Esophagus (tissue), 2 donors: Measurements from ENCODE around the gene PDE8A. TPM values are rescaled to one million over a fixed set of nuclear protein-coding genes. Genes with fewer than 3 reads are reported as not detected.
A peak's percentile ranks its signal among the peaks of the same experiment; 100 is the strongest.
"Not testable (repeated sequence)": the region's sequence is repeated elsewhere in the genome, so short reads cannot be mapped to it uniquely, and the experiment has no call there.

ENCODE experiments used
- H3K27ac ChIP-seq, 2 donors: one replicate each; pipeline ENCODE4 v1.5.1; 2013; ENCODE audit warnings: low read depth in 2 of 2, mild to moderate bottlenecking in 2 of 2, inconsistent platforms in 1 of 2, low read length in 1 of 2, moderate library complexity in 1 of 2
- H3K27me3 ChIP-seq, 2 donors: one replicate each; pipeline ENCODE4 v1.6.1; 2013; ENCODE audit warnings: low read length in 2 of 2, control low read depth in 1 of 2, mild to moderate bottlenecking in 1 of 2; ENCODE audit not compliant: insufficient read depth in 2 of 2, control insufficient read depth in 1 of 2
- H3K36me3 ChIP-seq, 2 donors: one replicate each; pipeline ENCODE4 v1.6.1; 2013; ENCODE audit warnings: low read length in 1 of 2; ENCODE audit not compliant: control insufficient read depth in 2 of 2, insufficient read depth in 2 of 2
- H3K4me1 ChIP-seq, 2 donors: one replicate each; pipeline ENCODE4 v1.6.1; 2013; ENCODE audit warnings: low read length in 1 of 2; ENCODE audit not compliant: control insufficient read depth in 2 of 2, insufficient read depth in 2 of 2
- H3K4me3 ChIP-seq, 2 donors: one replicate each; pipeline ENCODE4 v1.5.1; 2013; ENCODE audit warnings: low read length in 2 of 2, mild to moderate bottlenecking in 2 of 2, low read depth in 1 of 2, moderate library complexity in 1 of 2
- H3K9me3 ChIP-seq, 2 donors: one replicate each; pipeline ENCODE4 v1.6.1; 2013; ENCODE audit warnings: mild to moderate bottlenecking in 2 of 2, low read depth in 1 of 2, low read length in 1 of 2, moderate library complexity in 1 of 2; ENCODE audit not compliant: control insufficient read depth in 2 of 2, insufficient read depth in 1 of 2
- WGBS, 2 donors: extraction: QIAGEN DNeasy Blood & Tissue Kit; methylation state at CpG; one replicate each; pipeline ENCODE4 v1.1.7; 2013; 5-methylcytosine and 5-hydroxymethylcytosine counted together
- polyA plus RNA-seq, 2 donors: library from polyadenylated mRNA; stranded (reverse); fragments of 200-250 nt; gene quantifications; one replicate each; pipeline ENCODE4 v1.2.3, GENCODE V29; 2013
- donor health status: healthy with polysubstance abuse.
- donor health status: Bipolar disorder and iron deficiency.

The PDE8A gene
- polyA plus RNA-seq, 2 donors: 6.6 to 10.1 TPM

- H3K4me3 ChIP-seq, H3K4me1 ChIP-seq: not testable (repeated sequence)
- 94 to 97% methylated on average over 9 of the region's 9 CpGs for WGBS, 2 donors
These were observed 5.7 kb downstream of the PDE8A start for GRCh38 chr15:84987351-84987750.

DNA sequence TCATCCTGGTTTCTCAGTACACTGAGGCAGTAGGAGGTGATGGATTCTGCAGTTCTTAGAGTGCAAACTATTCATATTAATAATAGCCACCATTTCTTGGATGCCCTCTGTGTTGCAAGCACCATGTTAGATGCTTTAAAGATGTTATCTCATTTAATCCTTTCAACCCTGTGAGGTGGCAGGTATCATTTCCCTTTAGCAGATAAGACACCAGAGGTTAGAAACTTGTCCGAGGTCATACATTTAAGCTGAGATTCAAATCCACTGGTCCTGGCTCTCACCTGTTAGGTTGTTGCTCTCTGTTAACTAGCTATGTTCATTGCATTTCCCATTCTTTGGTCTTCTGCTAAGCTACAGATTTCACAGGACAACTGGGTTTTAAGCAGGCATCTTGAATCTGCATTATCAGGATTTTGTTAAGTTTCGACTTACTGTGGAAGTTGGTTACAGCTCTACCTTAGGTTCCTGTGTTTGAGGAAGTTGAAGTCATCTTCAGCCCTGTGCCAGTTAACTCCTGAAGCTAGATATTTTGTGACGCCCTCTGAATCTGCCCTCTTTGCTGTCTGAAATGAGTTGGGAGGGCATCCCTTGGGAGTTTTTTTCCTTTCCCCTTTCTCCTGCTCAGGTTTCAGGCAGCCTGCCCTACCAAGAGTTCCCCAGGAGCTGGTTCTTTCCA is 6.4 kb downstream of the PDE8A start:
- no peaks in the 10 kb centered on the region for H3K9me3 ChIP-seq
- no peaks in the 10 kb centered on the region for H3K27me3 ChIP-seq
- H3K4me1 ChIP-seq: peaks cover 3% of the 10 kb centered on the region in 2 donors
- no peaks in the 10 kb centered on the region for H3K36me3 ChIP-seq
- 80 to 86% methylated on average over 3 of the region's 3 CpGs for WGBS, 2 donors
- H3K4me3 ChIP-seq: no peak overlapping the region
- H3K27ac ChIP-seq: peak overlapping the region in 1 of 2 donors; percentile 42

More at GRCh38 chr15:84987351-84987750, 5.7 kb downstream of the PDE8A start:
- not testable (repeated sequence) for H3K36me3 ChIP-seq, H3K27me3 ChIP-seq, H3K9me3 ChIP-seq, H3K27ac ChIP-seq

- H3K27ac ChIP-seq: no peak overlapping the region
- 67 to 71% methylated on average over 2 of the region's 2 CpGs for WGBS, 2 donors
- H3K9me3 ChIP-seq: no peaks in the 10 kb centered on the region
- no peak overlapping the region for H3K4me3 ChIP-seq
- H3K27me3 ChIP-seq: no peaks in the 10 kb centered on the region
- peaks cover 3% of the 10 kb centered on the region in 2 donors for H3K4me1 ChIP-seq
- no peaks in the 10 kb centered on the region for H3K36me3 ChIP-seq
These were observed 7.4 kb downstream of the PDE8A start for GRCh38 chr15:84988909-84989644.

DNA sequence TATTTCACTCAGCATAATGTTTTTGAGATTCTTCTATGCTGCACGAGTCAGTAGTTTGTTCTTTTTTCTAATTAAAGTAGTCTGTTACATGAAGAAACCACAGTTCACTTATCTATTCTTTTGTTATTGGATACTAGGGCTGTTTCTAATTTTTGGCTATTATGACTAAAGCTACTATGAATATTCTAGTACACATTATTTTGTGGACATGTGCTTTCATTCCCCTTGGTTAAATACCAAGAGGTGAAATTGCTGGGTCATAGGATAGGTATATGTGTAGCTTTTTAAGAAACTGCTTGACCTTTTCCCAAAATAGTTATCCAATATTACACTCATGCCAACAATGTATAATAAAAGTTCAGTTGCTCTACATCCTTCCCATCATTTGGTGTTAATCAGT is 8.9 kb downstream of the PDE8A start:
- no peak overlapping the region for H3K4me3 ChIP-seq
- H3K27me3 ChIP-seq: no peaks in the 10 kb centered on the region
- no peak overlapping the region for H3K27ac ChIP-seq
- no peaks in the 10 kb centered on the region for H3K36me3 ChIP-seq
- no peaks in the 10 kb centered on the region for H3K9me3 ChIP-seq
- WGBS, 2 donors: 73 to 74% methylated on average over 1 of the region's 1 CpG
- peaks cover 3% of the 10 kb centered on the region in 2 donors for H3K4me1 ChIP-seq

DNA sequence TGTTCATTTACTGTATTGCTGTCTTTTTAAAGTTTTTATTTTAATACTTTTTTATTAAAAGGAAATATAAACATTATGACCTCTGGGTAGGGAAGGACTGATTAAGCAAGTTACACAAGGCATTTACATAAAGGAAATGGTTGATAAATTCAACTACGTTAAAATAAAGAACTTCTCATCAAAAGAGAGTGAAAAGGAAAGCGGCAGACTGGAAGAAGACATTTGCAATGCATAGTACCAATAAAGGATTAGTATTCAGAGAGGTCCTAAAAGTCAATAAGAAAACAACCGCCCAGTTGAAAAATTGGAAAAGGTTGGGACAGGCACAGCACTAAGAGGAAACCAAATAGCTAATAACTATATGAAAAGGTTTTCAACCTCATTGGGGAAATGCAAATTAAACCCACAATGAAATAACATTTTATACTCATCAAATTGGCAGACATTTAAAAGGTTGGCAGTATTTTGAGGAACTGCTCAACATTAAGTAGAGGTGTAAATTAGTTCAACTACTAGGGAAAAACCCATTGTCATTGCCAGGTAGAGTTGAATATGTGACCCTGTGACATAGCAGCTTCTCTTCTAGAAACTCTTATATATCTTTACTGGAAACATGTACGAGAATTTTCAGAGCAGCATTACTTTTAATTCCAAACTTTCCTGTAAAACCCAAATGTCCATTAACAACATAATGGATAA is 9.5 kb downstream of the PDE8A start:
- 77 to 83% methylated on average over 4 of the region's 4 CpGs for WGBS, 2 donors
- Histone ChIP-seq H3K9me3 (no peaks in the 10 kb centered on the region), H3K4me1 (peaks cover 3% of the 10 kb centered on the region in 2 donors), H3K27ac (no peak overlapping the region), H3K27me3 (no peaks in the 10 kb centered on the region), H3K4me3 (no peak overlapping the region), H3K36me3 (no peaks in the 10 kb centered on the region)

- Histone ChIP-seq H3K4me3 (no peak overlapping the region), H3K4me1 (peaks cover 3% of the 10 kb centered on the region in 2 donors), H3K36me3 (no peaks in the 10 kb centered on the region), H3K9me3 (no peaks in the 10 kb centered on the region), H3K27ac (peak overlapping the region in 1 of 2 donors; percentile 33), H3K27me3 (no peaks in the 10 kb centered on the region)
- WGBS, 2 donors: 66 to 67% methylated on average over 4 of the region's 4 CpGs
These were observed 10.7 kb downstream of the PDE8A start for GRCh38 chr15:84992157-84992944.

- H3K4me1 ChIP-seq: peaks cover 0 to 3% of the 10 kb centered on the region in 2 donors
- no peaks in the 10 kb centered on the region for H3K36me3 ChIP-seq
These were observed 14.4 kb downstream of the PDE8A start for GRCh38 chr15:84996055-84996454.

DNA sequence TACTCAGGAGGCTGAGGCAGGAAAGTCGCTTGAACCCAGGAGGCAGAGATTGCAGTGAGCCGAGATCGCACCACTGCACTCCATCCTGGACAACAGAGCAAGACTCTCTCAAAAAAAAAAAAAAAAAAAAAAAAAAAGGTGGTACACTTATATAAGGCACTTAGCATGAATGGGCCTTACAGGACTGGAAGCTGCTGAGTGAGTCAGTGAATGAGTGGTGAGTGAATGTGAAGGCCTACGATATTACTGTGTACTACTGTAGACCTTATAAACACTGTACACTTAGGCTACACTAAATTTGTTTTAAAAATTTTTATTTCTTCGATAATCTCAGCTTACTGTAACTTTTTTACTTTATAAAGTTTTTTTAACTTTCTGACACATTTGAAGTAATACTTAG is 15.1 kb downstream of the PDE8A start:
- not testable (repeated sequence) for H3K27me3 ChIP-seq, H3K4me3 ChIP-seq, H3K9me3 ChIP-seq, H3K27ac ChIP-seq, H3K36me3 ChIP-seq, H3K4me1 ChIP-seq
- 75 to 84% methylated on average over 5 of the region's 5 CpGs for WGBS, 2 donors

More at GRCh38 chr15:84996055-84996454, 14.4 kb downstream of the PDE8A start:
- Histone ChIP-seq H3K27ac (no peak overlapping the region), H3K9me3 (no peaks in the 10 kb centered on the region), H3K27me3 (no peaks in the 10 kb centered on the region), H3K4me3 (no peak overlapping the region)
- WGBS, 2 donors: 92% methylated on average over 1 of the region's 1 CpG

- H3K27me3 ChIP-seq, H3K27ac ChIP-seq, H3K4me1 ChIP-seq, H3K36me3 ChIP-seq, H3K4me3 ChIP-seq, H3K9me3 ChIP-seq: not testable (repeated sequence)
- 98 to 99% methylated on average over 3 of the region's 3 CpGs for WGBS, 2 donors
These were observed 15.6 kb downstream of the PDE8A start for GRCh38 chr15:84997214-84997613.
